WTC11 (cell line): ENCODE measurements around the gene NSF. TPM values are rescaled to one million over a fixed set of nuclear protein-coding genes. Genes with fewer than 3 reads are reported as not detected.

Experiments used
- ATAC-seq: fragments of 200-7000 bp; cut with Tn5 transposase; 2 replicates; pipeline ENCODE4 v1.10.0; 2021; ENCODE audit warnings: mild to moderate bottlenecking, moderate library complexity
- CTCF ChIA-PET: fragments of 300-600 bp; sonication (Branson Sonifier 250); formaldehyde crosslinking; loops from one replicate; lab custom pipeline; 2021; ENCODE audit warnings: antibody characterized with exemption; lab: Charles Lee
- POLR2A ChIA-PET: fragments of 350-600 bp; sonication (Branson Sonifier 250); formaldehyde crosslinking; loops from one replicate; lab custom pipeline; 2021; ENCODE audit warnings: antibody characterized with exemption; lab: Charles Lee
- DNase-seq: peaks from one replicate; pipeline ENCODE4 v3.0.0; 2021; ENCODE audit warnings: low spot score
- H3K27ac Mint-ChIP-seq: 2 replicates; pipeline ENCODE4 v1.8.0; 2021; ENCODE audit warnings: mixed read lengths
- H3K27me3 Mint-ChIP-seq: 2 replicates; pipeline ENCODE4 v1.8.0; 2021; ENCODE audit warnings: low read depth, mild to moderate bottlenecking, moderate library complexity, mixed read lengths
- H3K36me3 Mint-ChIP-seq: 2 replicates; pipeline ENCODE4 v1.8.0; 2021; ENCODE audit warnings: mixed read lengths
- H3K4me1 Mint-ChIP-seq: 2 replicates; pipeline ENCODE4 v1.8.0; 2022; ENCODE audit warnings: mixed read lengths
- H3K4me3 Mint-ChIP-seq: 2 replicates; pipeline ENCODE4 v1.8.0; 2021; ENCODE audit warnings: mild to moderate bottlenecking, moderate library complexity, mixed read lengths
- H3K9me3 Mint-ChIP-seq: 2 replicates; pipeline ENCODE4 v1.8.0; 2021; ENCODE audit warnings: mixed read lengths
- ESRRA ChIP-seq: sonication (generic); formaldehyde crosslinking; IDR thresholded peaks from 2 replicates; pipeline ENCODE4 v1.8.1; 2022; ENCODE audit warnings: mild to moderate bottlenecking, missing genetic modification reagents, borderline replicate concordance
- FOXJ3 ChIP-seq: sonication (generic); formaldehyde crosslinking; IDR thresholded peaks from 2 replicates; pipeline ENCODE4 v1.9.0; 2021; ENCODE audit warnings: missing genetic modification reagents, mild to moderate bottlenecking, borderline replicate concordance
- FOXP1 ChIP-seq: sonication (generic); formaldehyde crosslinking; IDR thresholded peaks from 2 replicates; pipeline ENCODE4 v1.8.0; 2022; ENCODE audit warnings: missing genetic modification reagents, mild to moderate bottlenecking, moderate library complexity, borderline replicate concordance
- GABPB1 ChIP-seq: sonication (generic); formaldehyde crosslinking; IDR thresholded peaks from 2 replicates; pipeline ENCODE4 v1.8.1; 2023; ENCODE audit warnings: mild to moderate bottlenecking, missing genetic modification reagents
- GRHL2 ChIP-seq: fragments of 250-450 bp; sonication (Bioruptor Pico); IDR thresholded peaks from 2 replicates; pipeline ENCODE4 v1.8.0; 2022; ENCODE audit warnings: mild to moderate bottlenecking, moderate library complexity; ENCODE audit not compliant: insufficient replicate concordance, severe bottlenecking
- GTF2I ChIP-seq: fragments of 250-450 bp; sonication (Bioruptor Pico); conservative IDR thresholded peaks from 2 replicates; pipeline ENCODE4 v1.4.0; 2021; ENCODE audit warnings: mild to moderate bottlenecking
- HMGA2 ChIP-seq: fragments of 250-450 bp; sonication (Bioruptor Pico); IDR thresholded peaks from 2 replicates; pipeline ENCODE4 v1.4.0; 2021; ENCODE audit warnings: mild to moderate bottlenecking, moderate library complexity
- IRF2 ChIP-seq: sonication (generic); formaldehyde crosslinking; IDR thresholded peaks from 2 replicates; pipeline ENCODE4 v1.8.0; 2022; ENCODE audit warnings: low read depth, missing genetic modification reagents, borderline replicate concordance
- KAT7 ChIP-seq: sonication (generic); formaldehyde crosslinking; IDR thresholded peaks from 2 replicates; pipeline ENCODE4 v1.8.1; 2023; ENCODE audit warnings: missing genetic modification reagents, mild to moderate bottlenecking, borderline replicate concordance
- NFE2L1 ChIP-seq: sonication (generic); formaldehyde crosslinking; IDR thresholded peaks from 2 replicates; pipeline ENCODE4 v1.8.1; 2023; ENCODE audit warnings: missing genetic modification reagents
- NR3C1 ChIP-seq: sonication (generic); formaldehyde crosslinking; conservative IDR thresholded peaks from 2 replicates; pipeline ENCODE4 v1.8.1; 2023; ENCODE audit warnings: low read depth, mild to moderate bottlenecking, missing genetic modification reagents
- SOX15 ChIP-seq: fragments of 250-450 bp; sonication (Bioruptor Pico); IDR thresholded peaks from 2 replicates; pipeline ENCODE4 v1.9.0; 2021; ENCODE audit warnings: mild to moderate bottlenecking
- SP1 ChIP-seq: sonication (generic); formaldehyde crosslinking; conservative IDR thresholded peaks from 2 replicates; pipeline ENCODE4 v1.8.1; 2022; ENCODE audit warnings: missing genetic modification reagents
- TCF7 ChIP-seq: sonication (generic); formaldehyde crosslinking; IDR thresholded peaks from 2 replicates; pipeline ENCODE4 v1.8.0; 2022; ENCODE audit warnings: mild to moderate bottlenecking, low read depth, missing genetic modification reagents, moderate library complexity
- TP53 ChIP-seq: sonication (generic); formaldehyde crosslinking; IDR thresholded peaks from 2 replicates; pipeline ENCODE4 v1.8.1; 2023; ENCODE audit warnings: mild to moderate bottlenecking, missing genetic modification reagents
- ZNF263 ChIP-seq: sonication (generic); formaldehyde crosslinking; IDR thresholded peaks from 2 replicates; pipeline ENCODE4 v1.8.1; 2022; ENCODE audit warnings: low read depth, mild to moderate bottlenecking, moderate library complexity, missing genetic modification reagents
- ZNF317 ChIP-seq: sonication (generic); formaldehyde crosslinking; IDR thresholded peaks from 2 replicates; pipeline ENCODE4 v1.8.1; 2023; ENCODE audit warnings: low read depth, mild to moderate bottlenecking, moderate library complexity, missing genetic modification reagents, borderline replicate concordance
- ZNF396 ChIP-seq: fragments of 250-450 bp; sonication (Bioruptor Pico); IDR thresholded peaks from 2 replicates; pipeline ENCODE4 v1.8.0; 2021; ENCODE audit warnings: mild to moderate bottlenecking, moderate library complexity, borderline replicate concordance
- total RNA-seq: library from RNA; stranded (reverse); gene quantifications from 3 replicates; pipeline ENCODE4 v1.2.3, GENCODE V29; 2021
- TF ChIP-seq, protein P1 (sequence below): sonication (generic); formaldehyde crosslinking; IDR thresholded peaks from 2 replicates; pipeline ENCODE4 v1.8.1; 2023; ENCODE audit warnings: mild to moderate bottlenecking, moderate library complexity, missing genetic modification reagents
- TF ChIP-seq, protein P2 (sequence below): sonication (generic); formaldehyde crosslinking; IDR thresholded peaks from 2 replicates; pipeline ENCODE4 v1.8.1; 2022; ENCODE audit warnings: mild to moderate bottlenecking, moderate library complexity, missing genetic modification reagents
- TF ChIP-seq, protein P3 (sequence below): fragments of 250-450 bp; sonication (Bioruptor Pico); IDR thresholded peaks from 2 replicates; pipeline ENCODE4 v1.9.0; 2021; ENCODE audit warnings: mild to moderate bottlenecking
- TF ChIP-seq, protein P4 (sequence below): sonication (generic); formaldehyde crosslinking; conservative IDR thresholded peaks from 2 replicates; pipeline ENCODE4 v1.8.1; 2022; ENCODE audit warnings: mild to moderate bottlenecking, missing genetic modification reagents
- TF ChIP-seq, protein P5 (sequence below): sonication (generic); formaldehyde crosslinking; IDR thresholded peaks from 2 replicates; pipeline ENCODE4 v1.8.0; 2023; ENCODE audit warnings: missing genetic modification reagents
- TF ChIP-seq, protein P6 (sequence below): fragments of 250-450 bp; sonication (Bioruptor Pico); IDR thresholded peaks from 2 replicates; pipeline ENCODE4 v2.1.2; 2022; ENCODE audit warnings: mild to moderate bottlenecking, moderate library complexity

The NSF gene
- total RNA-seq, 1 experiment from 2014 or later, result 23.0 TPM

DNA sequence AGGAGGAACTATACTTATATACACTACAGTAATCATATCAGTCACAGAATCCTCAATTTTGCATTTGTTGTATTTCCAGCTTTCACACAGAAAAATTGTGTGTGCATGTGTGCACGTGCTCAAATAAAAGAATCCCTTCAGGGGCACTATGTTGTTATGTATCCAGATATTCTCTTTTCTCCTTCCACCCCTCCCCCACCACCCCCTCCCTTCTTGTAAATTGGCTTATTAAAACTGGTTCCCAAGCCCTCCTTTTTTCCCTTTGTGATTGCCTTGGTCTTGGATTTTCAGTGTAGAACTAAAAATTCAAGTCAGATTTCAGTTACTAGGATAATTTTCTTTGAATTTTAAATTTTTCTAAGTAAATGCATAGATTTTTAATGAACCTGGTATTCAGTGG, 141.7 kb downstream of the NSF start:
- TF ChIP-seq GTF2I (CRISPR knock-in tag) (no peak), ESRRA (CRISPR knock-in tag) (no peak)
- peaks cover 49% of the 10 kb centered on the region for H3K4me1 Mint-ChIP-seq
- no peaks in the 10 kb centered on the region for H3K9me3 Mint-ChIP-seq
- peak overlapping the region; percentile 56 for H3K4me3 Mint-ChIP-seq
- ATAC-seq (no peak), DNase-seq (no peak)
- no peaks in the 10 kb centered on the region for H3K36me3 Mint-ChIP-seq
- H3K27me3 Mint-ChIP-seq, result no peaks in the 10 kb centered on the region
- peak overlapping the region; percentile 95 for H3K27ac Mint-ChIP-seq
- POLR2A ChIA-PET, result no interaction called here
- CTCF ChIA-PET, result no interaction called here

DNA sequence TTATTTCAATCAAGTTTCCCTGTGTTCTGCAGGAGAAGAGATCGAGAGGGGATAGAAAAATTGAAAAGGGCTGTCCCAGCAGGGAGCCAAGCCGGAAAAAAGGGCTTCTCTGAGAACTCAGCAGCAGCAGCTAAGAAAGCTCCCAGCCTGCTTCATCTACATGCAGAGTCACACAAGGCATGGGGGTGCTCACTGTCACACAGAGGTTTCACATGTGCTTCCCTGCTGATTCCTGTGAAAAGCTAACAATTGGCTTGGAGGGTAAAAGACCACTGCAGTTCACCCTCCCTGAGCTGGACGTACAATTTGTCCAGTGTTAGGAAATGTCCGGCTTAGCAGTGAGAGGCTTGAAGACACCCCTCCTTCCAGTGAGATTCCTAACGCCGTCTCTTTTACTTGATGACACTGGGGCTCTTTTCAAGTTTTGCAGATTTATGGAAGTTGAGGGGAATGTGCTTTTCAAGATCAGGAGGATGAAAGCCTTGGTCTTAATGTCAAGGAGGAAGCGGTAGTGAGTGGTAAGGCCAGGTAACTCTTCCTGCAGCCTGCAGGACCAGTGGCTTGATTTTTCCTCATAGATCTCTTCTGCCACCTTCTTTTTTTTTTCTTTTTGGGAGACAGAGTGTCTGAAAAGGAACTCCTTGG, 142.4 kb downstream of the NSF start:
- peak overlapping the region; percentile 56 for H3K4me3 Mint-ChIP-seq
- ChIA-PET CTCF (no interaction called here), POLR2A (no interaction called here)
- TF ChIP-seq, protein P1, sequence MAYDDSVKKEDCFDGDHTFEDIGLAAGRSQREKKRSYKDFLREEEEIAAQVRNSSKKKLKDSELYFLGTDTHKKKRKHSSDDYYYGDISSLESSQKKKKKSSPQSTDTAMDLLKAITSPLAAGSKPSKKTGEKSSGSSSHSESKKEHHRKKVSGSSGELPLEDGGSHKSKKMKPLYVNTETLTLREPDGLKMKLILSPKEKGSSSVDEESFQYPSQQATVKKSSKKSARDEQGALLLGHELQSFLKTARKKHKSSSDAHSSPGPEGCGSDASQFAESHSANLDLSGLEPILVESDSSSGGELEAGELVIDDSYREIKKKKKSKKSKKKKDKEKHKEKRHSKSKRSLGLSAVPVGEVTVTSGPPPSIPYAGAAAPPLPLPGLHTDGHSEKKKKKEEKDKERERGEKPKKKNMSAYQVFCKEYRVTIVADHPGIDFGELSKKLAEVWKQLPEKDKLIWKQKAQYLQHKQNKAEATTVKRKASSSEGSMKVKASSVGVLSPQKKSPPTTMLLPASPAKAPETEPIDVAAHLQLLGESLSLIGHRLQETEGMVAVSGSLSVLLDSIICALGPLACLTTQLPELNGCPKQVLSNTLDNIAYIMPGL (CRISPR knock-in tag), result no peak
- no peak for TF ChIP-seq FOXJ3
- TF ChIP-seq NR3C1 (CRISPR knock-in tag), result no peak
- TF ChIP-seq SP1 (CRISPR knock-in tag), result peak; percentile 35; the same call in 1 of the 2 replicates
- no peak for TF ChIP-seq ZNF317 (CRISPR knock-in tag)
- TF ChIP-seq KAT7 (CRISPR knock-in tag), result 0 out of 2 replicates have a peak, but pooled peaks have one; percentile 21
- H3K27me3 Mint-ChIP-seq, result no peaks in the 10 kb centered on the region
- DNase-seq, result peak; percentile 79
- peaks cover 42% of the 10 kb centered on the region for H3K4me1 Mint-ChIP-seq
- no peaks in the 10 kb centered on the region for H3K36me3 Mint-ChIP-seq
- peak overlapping the region; percentile 95 for H3K27ac Mint-ChIP-seq
- no peaks in the 10 kb centered on the region for H3K9me3 Mint-ChIP-seq
- ATAC-seq, result peak; percentile 93

DNA sequence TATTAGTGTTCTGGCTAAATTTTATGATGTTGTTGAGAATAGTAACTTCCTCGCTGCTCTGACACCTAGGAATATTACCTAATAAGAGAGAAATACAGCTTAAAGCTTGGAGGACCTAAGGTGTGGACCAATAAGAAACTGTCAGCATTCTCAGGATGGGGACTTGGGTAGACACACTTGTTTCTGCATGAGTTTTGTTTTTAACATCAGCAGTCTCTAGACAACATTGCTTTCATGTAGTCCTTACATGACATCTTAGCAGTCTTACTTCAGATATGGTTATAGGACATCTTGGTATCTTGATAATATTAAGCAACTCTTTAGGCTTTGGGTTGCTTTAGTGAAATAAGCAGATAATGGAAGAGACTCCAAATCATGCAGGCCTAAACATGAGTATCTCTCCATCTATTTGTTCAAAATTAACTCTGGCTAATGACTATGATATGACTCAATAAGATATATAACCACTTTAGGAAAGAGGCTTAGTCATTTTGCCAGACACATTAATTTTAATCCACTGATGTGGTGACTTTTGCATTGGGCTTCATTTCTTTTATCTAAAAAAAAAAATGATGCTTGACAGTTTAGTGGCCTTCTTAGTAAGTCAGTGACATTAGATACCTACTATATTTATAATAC, 143.5 kb downstream of the NSF start:
- TF ChIP-seq ZNF396 (CRISPR knock-in tag) (no peak), SOX15 (CRISPR knock-in tag) (no peak), GRHL2 (CRISPR knock-in tag) (no peak)
- Mint-ChIP-seq H3K27ac (no peak overlapping the region), H3K27me3 (no peaks in the 10 kb centered on the region), H3K4me3 (no peak overlapping the region), H3K4me1 (peaks cover 38% of the 10 kb centered on the region), H3K9me3 (no peaks in the 10 kb centered on the region), H3K36me3 (no peaks in the 10 kb centered on the region)
- CTCF ChIA-PET, result no interaction called here
- DNase-seq, result no peak
- no peak for ATAC-seq
- POLR2A ChIA-PET, result no interaction called here

DNA sequence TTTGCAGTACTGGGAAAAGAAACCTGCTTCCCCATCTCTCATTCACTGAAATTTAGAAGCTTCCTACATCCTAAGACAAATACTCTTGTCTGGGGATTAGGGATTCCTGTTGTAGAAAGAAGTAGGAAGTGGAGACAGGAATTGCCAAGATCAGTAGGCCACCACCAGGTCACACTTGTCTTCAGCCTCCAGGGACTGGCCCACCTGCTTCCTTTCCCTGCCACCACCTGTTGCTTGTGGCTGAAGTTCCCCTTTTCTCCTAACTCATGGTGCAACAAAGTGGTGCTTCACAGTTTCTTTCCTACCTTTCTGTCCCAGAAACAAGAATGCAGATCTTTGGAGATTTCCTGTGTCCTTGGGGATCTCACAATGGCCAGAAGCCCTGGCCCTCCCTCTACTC, 145.6 kb downstream of the NSF start:
- H3K4me1 Mint-ChIP-seq, result peaks cover 37% of the 10 kb centered on the region
- H3K36me3 Mint-ChIP-seq, result no peaks in the 10 kb centered on the region
- H3K4me3 Mint-ChIP-seq, result no peak overlapping the region
- H3K9me3 Mint-ChIP-seq, result no peaks in the 10 kb centered on the region
- no peaks in the 10 kb centered on the region for H3K27me3 Mint-ChIP-seq
- H3K27ac Mint-ChIP-seq, result no peak overlapping the region
- POLR2A ChIA-PET, result no interaction called here
- ATAC-seq (no peak), DNase-seq (no peak)
- CTCF ChIA-PET, result no interaction called here
- TF ChIP-seq TP53 (CRISPR knock-in tag), result no peak
- TF ChIP-seq IRF2 (CRISPR knock-in tag), result no peak
- TF ChIP-seq FOXP1 (CRISPR knock-in tag), result no peak
- TF ChIP-seq HMGA2, result no peak
- TF ChIP-seq, protein P2, sequence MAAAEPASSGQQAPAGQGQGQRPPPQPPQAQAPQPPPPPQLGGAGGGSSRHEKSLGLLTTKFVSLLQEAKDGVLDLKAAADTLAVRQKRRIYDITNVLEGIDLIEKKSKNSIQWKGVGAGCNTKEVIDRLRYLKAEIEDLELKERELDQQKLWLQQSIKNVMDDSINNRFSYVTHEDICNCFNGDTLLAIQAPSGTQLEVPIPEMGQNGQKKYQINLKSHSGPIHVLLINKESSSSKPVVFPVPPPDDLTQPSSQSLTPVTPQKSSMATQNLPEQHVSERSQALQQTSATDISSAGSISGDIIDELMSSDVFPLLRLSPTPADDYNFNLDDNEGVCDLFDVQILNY (CRISPR knock-in tag), result no peak
- TF ChIP-seq, protein P3, sequence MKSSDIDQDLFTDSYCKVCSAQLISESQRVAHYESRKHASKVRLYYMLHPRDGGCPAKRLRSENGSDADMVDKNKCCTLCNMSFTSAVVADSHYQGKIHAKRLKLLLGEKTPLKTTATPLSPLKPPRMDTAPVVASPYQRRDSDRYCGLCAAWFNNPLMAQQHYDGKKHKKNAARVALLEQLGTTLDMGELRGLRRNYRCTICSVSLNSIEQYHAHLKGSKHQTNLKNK, result no peak
- no peak for TF ChIP-seq NFE2L1
- TF ChIP-seq, protein P4, sequence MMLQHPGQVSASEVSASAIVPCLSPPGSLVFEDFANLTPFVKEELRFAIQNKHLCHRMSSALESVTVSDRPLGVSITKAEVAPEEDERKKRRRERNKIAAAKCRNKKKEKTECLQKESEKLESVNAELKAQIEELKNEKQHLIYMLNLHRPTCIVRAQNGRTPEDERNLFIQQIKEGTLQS (CRISPR knock-in tag), result no peak
- TF ChIP-seq GABPB1 (CRISPR knock-in tag), result no peak
- TF ChIP-seq, protein P5, sequence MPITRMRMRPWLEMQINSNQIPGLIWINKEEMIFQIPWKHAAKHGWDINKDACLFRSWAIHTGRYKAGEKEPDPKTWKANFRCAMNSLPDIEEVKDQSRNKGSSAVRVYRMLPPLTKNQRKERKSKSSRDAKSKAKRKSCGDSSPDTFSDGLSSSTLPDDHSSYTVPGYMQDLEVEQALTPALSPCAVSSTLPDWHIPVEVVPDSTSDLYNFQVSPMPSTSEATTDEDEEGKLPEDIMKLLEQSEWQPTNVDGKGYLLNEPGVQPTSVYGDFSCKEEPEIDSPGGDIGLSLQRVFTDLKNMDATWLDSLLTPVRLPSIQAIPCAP (CRISPR knock-in tag), result no peak
- TF ChIP-seq, protein P6, sequence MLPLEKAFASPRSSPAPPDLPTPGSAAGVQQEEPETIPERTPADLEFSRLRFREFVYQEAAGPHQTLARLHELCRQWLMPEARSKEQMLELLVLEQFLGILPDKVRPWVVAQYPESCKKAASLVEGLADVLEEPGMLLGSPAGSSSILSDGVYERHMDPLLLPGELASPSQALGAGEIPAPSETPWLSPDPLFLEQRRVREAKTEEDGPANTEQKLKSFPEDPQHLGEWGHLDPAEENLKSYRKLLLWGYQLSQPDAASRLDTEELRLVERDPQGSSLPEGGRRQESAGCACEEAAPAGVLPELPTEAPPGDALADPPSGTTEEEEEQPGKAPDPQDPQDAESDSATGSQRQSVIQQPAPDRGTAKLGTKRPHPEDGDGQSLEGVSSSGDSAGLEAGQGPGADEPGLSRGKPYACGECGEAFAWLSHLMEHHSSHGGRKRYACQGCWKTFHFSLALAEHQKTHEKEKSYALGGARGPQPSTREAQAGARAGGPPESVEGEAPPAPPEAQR (CRISPR knock-in tag), result no peak
- TF ChIP-seq ZNF263 (CRISPR knock-in tag), result no peak
- no peak for TF ChIP-seq TCF7 (CRISPR knock-in tag)
